Measurements from ENCODE around the gene CALD1.

Gene CALD1

GRCh38 chr7:134770676-134771075 lies 8.8 kb upstream of the CALD1 start:
- TF ChIP-seq CTCF (conservative IDR thresholded peaks at IDR 0.05; ENCODE audit: control insufficient read depth, insufficient read depth, low read depth, low read length), result no peak
- H3K4me3 ChIP-seq (ENCODE audit: control insufficient read depth, low read depth, low read length), result no peak overlapping the region
- DNase-seq (ENCODE audit: low read depth), result no peak

- H3K4me3 ChIP-seq (ENCODE audit: control insufficient read depth, low read depth, low read length), result no peak overlapping the region
- DNase-seq (ENCODE audit: low read depth), result no peak
- TF ChIP-seq CTCF (conservative IDR thresholded peaks at IDR 0.05; ENCODE audit: control insufficient read depth, insufficient read depth, low read depth, low read length), result no peak
Measured at GRCh38 chr7:134771111-134771510, 8.3 kb upstream of the CALD1 start.

- no peak for TF ChIP-seq CTCF (conservative IDR thresholded peaks at IDR 0.05; ENCODE audit: control insufficient read depth, insufficient read depth, low read depth, low read length)
- DNase-seq (ENCODE audit: low read depth), result no peak
- no peak overlapping the region for H3K4me3 ChIP-seq (ENCODE audit: control insufficient read depth, low read depth, low read length)
Measured at GRCh38 chr7:134771889-134772288, 7.5 kb upstream of the CALD1 start.

GRCh38 chr7:134772401-134772800 lies 7.0 kb upstream of the CALD1 start:
- DNase-seq (ENCODE audit: low read depth), result no peak
- no peak for TF ChIP-seq CTCF (conservative IDR thresholded peaks at IDR 0.05; ENCODE audit: control insufficient read depth, insufficient read depth, low read depth, low read length)
- H3K4me3 ChIP-seq (ENCODE audit: control insufficient read depth, low read depth, low read length), result no peak overlapping the region

- TF ChIP-seq CTCF (conservative IDR thresholded peaks at IDR 0.05; ENCODE audit: control insufficient read depth, insufficient read depth, low read depth, low read length), result no peak
- no peak for DNase-seq (ENCODE audit: low read depth)
- H3K4me3 ChIP-seq (ENCODE audit: control insufficient read depth, low read depth, low read length), result no peak overlapping the region
Measured at GRCh38 chr7:134773164-134773563, 6.3 kb upstream of the CALD1 start.

- TF ChIP-seq CTCF (conservative IDR thresholded peaks at IDR 0.05; ENCODE audit: control insufficient read depth, insufficient read depth, low read depth, low read length), result no peak
- DNase-seq (ENCODE audit: low read depth), result no peak
- no peak overlapping the region for H3K4me3 ChIP-seq (ENCODE audit: control insufficient read depth, low read depth, low read length)
Measured at GRCh38 chr7:134774119-134774518, 5.3 kb upstream of the CALD1 start.

- TF ChIP-seq CTCF (conservative IDR thresholded peaks at IDR 0.05; ENCODE audit: control insufficient read depth, insufficient read depth, low read depth, low read length), result no peak
- H3K4me3 ChIP-seq (ENCODE audit: control insufficient read depth, low read depth, low read length), result no peak overlapping the region
- DNase-seq (ENCODE audit: low read depth), result no peak
Measured at GRCh38 chr7:134777470-134777869, 2.0 kb upstream of the CALD1 start.

All from fibroblast of mammary gland (primary cell).